Stimulated activated CD4-positive, alpha-beta T cell treated with anti-CD3 and anti-CD28 coated beads, Interleukin-1b, Interleukin-23, amount 100 ng/mL, for 24 hours (primary cell): ENCODE data around the gene E2F3.

Experiments used
- DNase-seq, 4 experiments: peaks; one replicate each; pipeline ENCODE4 v3.0.0-alpha.2; 2020; ENCODE audit warnings: low read depth in 4 of 4, low spot score in 1 of 4

Gene E2F3

DNA sequence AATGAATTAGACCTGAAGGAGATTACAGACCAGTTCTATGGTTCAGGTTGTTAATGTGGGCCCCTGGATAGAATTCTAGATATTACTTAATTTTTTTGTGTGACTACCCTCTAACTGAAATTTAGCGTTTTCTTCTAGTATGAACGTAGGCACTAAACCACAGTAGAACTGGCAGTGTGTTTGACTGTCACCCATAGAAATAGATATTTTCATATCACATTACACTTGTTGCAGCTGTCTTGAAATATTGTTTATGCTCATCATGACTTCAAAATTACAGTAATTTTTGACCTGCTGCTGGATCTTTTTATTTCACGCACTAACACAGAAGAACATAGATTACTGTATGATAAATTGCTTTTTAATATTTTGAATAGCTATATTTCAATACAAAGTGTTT is 31.6 kb downstream of the E2F3 start:
- no peak for DNase-seq

DNA sequence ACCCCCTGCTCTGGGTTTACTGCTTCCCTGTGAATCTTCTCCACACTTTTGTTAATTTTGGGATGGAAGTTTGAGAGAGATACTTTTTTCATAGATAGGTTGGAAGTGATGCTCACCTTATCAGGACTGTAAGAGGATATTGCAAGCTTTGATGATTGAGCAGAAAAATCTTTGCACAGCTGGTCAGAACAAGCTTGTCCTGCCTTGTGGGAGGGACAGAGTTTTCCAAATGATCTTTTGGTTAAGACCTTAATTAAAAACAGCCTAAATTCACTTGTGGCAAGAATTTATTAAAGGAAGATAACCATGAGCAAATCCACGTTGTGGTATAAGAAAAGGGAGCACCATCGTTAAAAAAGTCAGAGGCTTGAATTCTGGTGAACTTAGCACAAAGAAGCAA is 32.2 kb downstream of the E2F3 start:
- DNase-seq, result no peak

- no peak for DNase-seq
Observed at GRCh38 chr6:20434766-20435165, 33.1 kb downstream of the E2F3 start.

GRCh38 chr6:20436719-20437118 is 35.0 kb downstream of the E2F3 start:
- DNase-seq, result no peak

- DNase-seq, result no peak
Observed at GRCh38 chr6:20437639-20438038, 36.0 kb downstream of the E2F3 start.

DNA sequence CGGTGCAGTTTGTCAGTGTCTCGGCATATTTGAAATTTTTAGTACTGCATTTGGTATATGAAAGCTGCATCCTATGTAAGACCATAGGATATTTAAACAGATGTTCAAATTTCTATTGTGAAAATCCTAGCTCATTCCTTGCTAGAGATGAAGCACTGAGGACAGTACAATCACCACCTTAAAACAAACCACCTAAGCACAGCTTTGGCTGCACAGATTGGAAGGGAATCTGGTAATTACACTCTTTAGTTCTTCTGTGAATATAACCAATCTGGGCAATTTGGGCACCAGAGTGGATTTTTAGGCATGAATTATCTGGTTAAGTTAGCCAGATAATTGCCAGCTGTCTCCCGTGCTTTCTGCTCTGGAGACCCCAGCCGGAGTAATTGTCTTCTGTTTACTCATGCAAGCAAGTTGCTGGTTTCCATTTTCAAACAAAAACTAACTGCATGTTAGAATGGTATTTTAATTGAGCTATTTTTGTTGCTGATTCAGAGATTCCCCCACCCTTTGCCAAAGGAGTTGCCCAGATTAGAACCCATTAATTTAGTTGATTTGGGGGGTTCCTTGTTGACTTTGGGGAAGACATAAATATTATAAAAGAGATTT is 36.9 kb downstream of the E2F3 start:
- DNase-seq, result no peak

DNA sequence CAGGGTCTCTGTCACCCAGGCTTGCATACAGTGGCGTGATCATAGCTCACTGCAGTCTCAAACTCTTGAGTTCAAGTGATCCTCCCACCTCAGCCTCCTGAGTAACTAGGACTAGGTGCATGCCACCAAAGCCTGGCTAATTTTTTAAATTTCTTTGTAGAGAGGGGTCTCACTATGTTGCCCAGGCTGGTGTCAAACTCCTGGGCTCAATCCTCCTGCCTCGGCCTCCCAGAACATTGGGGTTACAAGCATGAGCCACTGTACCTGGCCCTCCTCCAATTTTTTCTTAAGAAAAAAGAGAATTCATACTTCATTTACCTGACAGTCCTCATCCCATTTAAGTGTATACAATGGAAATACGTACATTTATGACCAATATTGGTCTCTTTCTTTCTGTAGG is 37.9 kb downstream of the E2F3 start:
- no peak for DNase-seq

DNA sequence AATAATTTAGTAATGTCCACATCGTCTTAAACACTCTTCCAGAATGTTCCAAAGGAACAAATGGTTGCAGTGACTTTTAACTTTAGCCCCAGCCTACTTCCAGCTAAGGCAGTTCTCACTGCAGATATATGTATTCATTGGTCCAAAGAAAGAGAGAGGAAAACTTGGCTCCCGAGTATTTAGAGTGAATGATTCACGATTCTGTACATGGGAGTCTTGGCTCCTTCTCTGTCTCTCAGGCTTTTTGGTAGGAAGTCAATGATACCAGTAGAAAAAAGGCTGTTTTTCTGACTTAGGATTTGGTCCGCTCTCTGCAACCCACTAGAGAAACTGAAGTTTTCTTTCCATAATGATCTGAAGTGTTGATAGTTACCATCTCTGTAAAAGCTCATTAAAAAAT is 38.6 kb downstream of the E2F3 start:
- DNase-seq, result no peak

- no peak for DNase-seq
Observed at GRCh38 chr6:20441236-20441635, 39.6 kb downstream of the E2F3 start.

GRCh38 chr6:20441921-20442320 is 40.2 kb downstream of the E2F3 start:
- no peak for DNase-seq

GRCh38 chr6:20444786-20445271 is 43.1 kb downstream of the E2F3 start:
- no peak for DNase-seq

- DNase-seq, result no peak
Observed at GRCh38 chr6:20447157-20447556, 45.5 kb downstream of the E2F3 start.

DNA sequence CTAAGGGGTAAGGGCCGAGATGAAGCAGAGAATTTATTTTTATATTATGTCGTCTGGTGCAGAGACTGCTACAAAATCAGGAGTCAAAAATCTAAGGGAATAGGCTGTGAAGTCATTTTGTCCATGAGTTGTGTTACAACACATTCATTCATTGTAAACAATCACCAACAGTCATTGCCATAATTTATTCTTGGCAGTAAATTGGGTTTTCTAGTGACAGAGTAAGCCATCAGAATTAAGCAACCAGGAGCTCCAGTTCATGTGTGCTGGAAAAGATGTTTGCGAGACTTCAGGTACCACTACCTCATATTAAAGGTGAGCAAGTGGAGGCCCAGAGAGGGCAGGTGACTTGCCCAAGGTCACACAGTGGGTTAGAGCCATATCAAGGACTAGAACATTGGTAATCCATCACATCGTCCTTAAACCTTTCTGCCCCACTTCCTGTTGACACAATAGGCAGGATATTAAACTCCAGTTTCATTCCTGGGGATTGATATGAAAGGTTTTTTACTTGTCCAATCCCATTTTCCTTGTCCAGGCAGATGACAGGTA is 46.0 kb downstream of the E2F3 start:
- DNase-seq, result no peak

DNA sequence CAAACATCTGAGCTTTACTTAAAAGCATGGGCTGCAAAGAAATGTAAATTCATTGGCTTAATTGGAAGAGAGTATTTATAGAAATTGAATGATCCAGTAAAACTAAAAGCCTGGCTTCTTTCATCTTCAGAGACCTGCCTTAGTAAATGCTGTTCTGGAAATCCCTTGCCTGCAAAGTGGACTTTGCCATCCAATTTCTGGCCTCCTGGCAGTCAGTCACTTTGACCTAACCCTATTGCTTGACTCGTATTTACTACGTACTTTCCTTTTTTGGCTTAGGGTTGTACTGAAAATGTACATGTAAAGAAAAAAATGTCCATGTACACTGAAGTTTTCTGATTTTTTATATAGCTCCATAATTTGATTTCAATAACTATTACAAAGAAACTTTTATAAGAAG is 47.1 kb downstream of the E2F3 start:
- no peak for DNase-seq

GRCh38 chr6:20454204-20454824 is 52.6 kb downstream of the E2F3 start:
- no peak for DNase-seq

- DNase-seq, result no peak
Observed at GRCh38 chr6:20455251-20455940, 53.7 kb downstream of the E2F3 start.

- DNase-seq, result no peak
Observed at GRCh38 chr6:20458027-20458894, 56.6 kb downstream of the E2F3 start.

- no peak for DNase-seq
Observed at GRCh38 chr6:20459682-20460081, 58.0 kb downstream of the E2F3 start.

DNA sequence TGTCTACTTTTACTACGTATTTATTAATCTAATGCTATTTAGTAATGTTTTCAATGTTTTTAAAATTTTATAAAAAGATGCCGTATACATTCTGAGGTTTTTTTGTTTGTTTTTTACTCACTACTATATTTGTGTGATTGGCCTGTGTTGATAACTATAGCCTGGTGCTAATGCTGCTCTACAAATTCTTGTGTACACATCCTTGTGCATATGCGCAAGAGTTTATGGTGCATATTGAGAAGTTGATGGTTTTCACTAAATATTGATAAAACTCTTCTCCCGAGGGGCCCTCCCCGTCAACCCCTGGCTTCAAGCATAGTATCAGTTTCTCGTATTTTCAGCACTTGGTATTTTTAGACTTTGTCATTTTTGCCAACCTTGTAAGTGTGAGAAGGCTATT is 59.9 kb downstream of the E2F3 start:
- DNase-seq, result no peak

DNA sequence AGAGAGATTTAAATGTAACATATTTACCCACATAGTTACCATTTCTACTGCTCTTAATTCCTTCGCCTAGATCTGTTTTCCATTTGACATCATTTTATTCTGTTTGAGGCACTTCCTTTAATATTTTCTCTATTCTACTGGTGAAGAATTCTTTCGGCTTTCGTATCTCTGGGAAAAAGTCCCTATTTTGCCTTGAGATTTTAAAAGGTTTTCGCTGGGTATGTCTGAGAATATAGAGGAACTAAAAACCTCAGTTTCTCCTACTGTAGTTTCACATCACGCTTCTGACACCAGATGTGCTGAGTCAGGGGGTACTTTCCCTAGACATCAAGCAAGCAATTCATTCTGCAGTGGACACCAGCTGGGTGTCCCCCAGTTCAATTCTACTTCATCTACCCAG is 61.7 kb downstream of the E2F3 start:
- DNase-seq, result no peak

GRCh38 chr6:20464041-20464440 is 62.4 kb downstream of the E2F3 start:
- no peak for DNase-seq
